Fibroblast of lung (primary cell): Measurements from ENCODE around the gene BEND3. TPM values are rescaled to one million over a fixed set of nuclear protein-coding genes. Genes with fewer than 3 reads are reported as not detected.
A peak's percentile ranks its signal among the peaks of the same experiment; 100 is the strongest.

Experiments used
- DNase-seq, 2 donors: peaks; one replicate each; pipeline versions ENCODE4 v3.0.0 to v3.0.0-alpha.2; 2010; ENCODE audit warnings: low read depth in 2 of 2
- H2AFZ ChIP-seq: 2 replicates; pipeline ENCODE4 v1.5.1; 2012; ENCODE audit warnings: low read length, control low read depth, inconsistent platforms
- H3K27ac ChIP-seq: 2 replicates; pipeline ENCODE4 v1.5.1; 2011; ENCODE audit warnings: low read length, control low read depth; ENCODE audit not compliant: insufficient read depth
- H3K27me3 ChIP-seq: 2 replicates; pipeline ENCODE4 v1.5.1; 2011; ENCODE audit warnings: mild to moderate bottlenecking, low read length; ENCODE audit not compliant: control insufficient read depth, insufficient read depth
- H3K36me3 ChIP-seq: 2 replicates; pipeline ENCODE4 v1.5.1; 2011; ENCODE audit warnings: low read length; ENCODE audit not compliant: control insufficient read depth, insufficient read depth
- H3K4me1 ChIP-seq: 2 replicates; pipeline ENCODE4 v1.5.1; 2011; ENCODE audit warnings: low read length; ENCODE audit not compliant: control insufficient read depth, insufficient read depth; ENCODE audit errors: extremely low read depth
- H3K4me2 ChIP-seq: 2 replicates; pipeline ENCODE4 v1.5.1; 2011; ENCODE audit warnings: low read length, control low read depth; ENCODE audit not compliant: insufficient read depth; ENCODE audit errors: extremely low read depth
- H3K4me3 ChIP-seq, 4 experiments: fragments of 200-600 bp in 1 of 4; sonication (generic) in 1 of 4; replicated peaks in 1 of 4; 2 replicates each; pipeline ENCODE4 v1.5.1; 2011 to 2016; ENCODE audit warnings: low read length in 4 of 4, low read depth in 3 of 4, mild to moderate bottlenecking in 3 of 4, control low read depth in 2 of 4, inconsistent platforms in 1 of 4, mixed read lengths in 1 of 4; ENCODE audit not compliant: insufficient read depth in 1 of 4; ENCODE audit errors: control extremely low read depth in 1 of 4
- H3K79me2 ChIP-seq: 2 replicates; pipeline ENCODE4 v1.5.1; 2012; ENCODE audit warnings: mild to moderate bottlenecking, low read length, inconsistent platforms; ENCODE audit not compliant: control insufficient read depth, insufficient read depth
- H3K9ac ChIP-seq: 2 replicates; pipeline ENCODE4 v1.5.1; 2011; ENCODE audit warnings: mild to moderate bottlenecking, low read length, control low read depth; ENCODE audit not compliant: insufficient read depth
- H3K9me3 ChIP-seq: 2 replicates; pipeline ENCODE4 v1.5.1; 2012; ENCODE audit warnings: low read depth, low read length; ENCODE audit not compliant: control insufficient read depth, insufficient read depth
- H4K20me1 ChIP-seq: 2 replicates; pipeline ENCODE4 v1.5.1; 2011; ENCODE audit warnings: low read length; ENCODE audit not compliant: control insufficient read depth, insufficient read depth; ENCODE audit errors: extremely low read depth
- EZH2 ChIP-seq: IDR thresholded peaks from 2 replicates; pipeline ENCODE4 v1.5.1; 2012; ENCODE audit warnings: low read length, control low read depth, mild to moderate bottlenecking; ENCODE audit errors: missing control alignments
- polyA plus RNA-seq, 2 donors: library from polyadenylated mRNA; depleted of rRNA in 1 of 2; stranded (reverse) in 1 of 2; unstranded in 1 of 2; fragments of >200 nt; gene quantifications; 2 replicates each; pipeline ENCODE4 v1.2.1, GENCODE V29; 2011 to 2012; ENCODE audit warnings: missing spikeins in 1 of 2
- total RNA-seq: library from RNA; depleted of rRNA; stranded (reverse); fragments of >200 nt; gene quantifications from 2 replicates; pipeline ENCODE4 v1.2.1, GENCODE V29; 2014
- TF ChIP-seq, protein P1 (sequence below), 2 donors: IDR thresholded peaks in 1 of 2; conservative IDR thresholded peaks in 1 of 2; 1 replicate in 1 of 2; 2 replicates in 1 of 2; pipeline ENCODE4 v1.5.1; 2011 to 2012; ENCODE audit warnings: low read length in 2 of 2, control low read depth in 1 of 2, inconsistent platforms in 1 of 2, low read depth in 1 of 2, mild to moderate bottlenecking in 1 of 2

Gene BEND3
- total and polyA plus RNA-seq, 2 donors (not counting 1 experiment from before 2014, with no cell fraction given) = 0.83 to 1.7 TPM

GRCh38 chr6:107068691-107069630 is 46.4 kb downstream of the BEND3 start:
- no peak for TF ChIP-seq EZH2
- TF ChIP-seq, protein P1, sequence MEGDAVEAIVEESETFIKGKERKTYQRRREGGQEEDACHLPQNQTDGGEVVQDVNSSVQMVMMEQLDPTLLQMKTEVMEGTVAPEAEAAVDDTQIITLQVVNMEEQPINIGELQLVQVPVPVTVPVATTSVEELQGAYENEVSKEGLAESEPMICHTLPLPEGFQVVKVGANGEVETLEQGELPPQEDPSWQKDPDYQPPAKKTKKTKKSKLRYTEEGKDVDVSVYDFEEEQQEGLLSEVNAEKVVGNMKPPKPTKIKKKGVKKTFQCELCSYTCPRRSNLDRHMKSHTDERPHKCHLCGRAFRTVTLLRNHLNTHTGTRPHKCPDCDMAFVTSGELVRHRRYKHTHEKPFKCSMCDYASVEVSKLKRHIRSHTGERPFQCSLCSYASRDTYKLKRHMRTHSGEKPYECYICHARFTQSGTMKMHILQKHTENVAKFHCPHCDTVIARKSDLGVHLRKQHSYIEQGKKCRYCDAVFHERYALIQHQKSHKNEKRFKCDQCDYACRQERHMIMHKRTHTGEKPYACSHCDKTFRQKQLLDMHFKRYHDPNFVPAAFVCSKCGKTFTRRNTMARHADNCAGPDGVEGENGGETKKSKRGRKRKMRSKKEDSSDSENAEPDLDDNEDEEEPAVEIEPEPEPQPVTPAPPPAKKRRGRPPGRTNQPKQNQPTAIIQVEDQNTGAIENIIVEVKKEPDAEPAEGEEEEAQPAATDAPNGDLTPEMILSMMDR (conservative IDR thresholded peaks at IDR 0.05 in 1 of 2, IDR thresholded peaks at IDR 0.05 in 1 of 2; ENCODE audit: low read depth in 1 of 2, low read length in 2 of 2) = no peak
- Histone ChIP-seq H3K9me3 (no peaks in the 10 kb centered on the region), H3K9ac (no peak overlapping the region), H3K36me3 (no peaks in the 10 kb centered on the region), H3K4me1 (no peaks in the 10 kb centered on the region), H3K4me2 (no peak overlapping the region), H3K4me3 (no peak overlapping the region), H3K27ac (no peak overlapping the region), H3K27me3 (no peaks in the 10 kb centered on the region), H4K20me1 (no peaks in the 10 kb centered on the region), H2AFZ (no peak overlapping the region), H3K79me2 (no peaks in the 10 kb centered on the region)
- DNase-seq = no peak

DNA sequence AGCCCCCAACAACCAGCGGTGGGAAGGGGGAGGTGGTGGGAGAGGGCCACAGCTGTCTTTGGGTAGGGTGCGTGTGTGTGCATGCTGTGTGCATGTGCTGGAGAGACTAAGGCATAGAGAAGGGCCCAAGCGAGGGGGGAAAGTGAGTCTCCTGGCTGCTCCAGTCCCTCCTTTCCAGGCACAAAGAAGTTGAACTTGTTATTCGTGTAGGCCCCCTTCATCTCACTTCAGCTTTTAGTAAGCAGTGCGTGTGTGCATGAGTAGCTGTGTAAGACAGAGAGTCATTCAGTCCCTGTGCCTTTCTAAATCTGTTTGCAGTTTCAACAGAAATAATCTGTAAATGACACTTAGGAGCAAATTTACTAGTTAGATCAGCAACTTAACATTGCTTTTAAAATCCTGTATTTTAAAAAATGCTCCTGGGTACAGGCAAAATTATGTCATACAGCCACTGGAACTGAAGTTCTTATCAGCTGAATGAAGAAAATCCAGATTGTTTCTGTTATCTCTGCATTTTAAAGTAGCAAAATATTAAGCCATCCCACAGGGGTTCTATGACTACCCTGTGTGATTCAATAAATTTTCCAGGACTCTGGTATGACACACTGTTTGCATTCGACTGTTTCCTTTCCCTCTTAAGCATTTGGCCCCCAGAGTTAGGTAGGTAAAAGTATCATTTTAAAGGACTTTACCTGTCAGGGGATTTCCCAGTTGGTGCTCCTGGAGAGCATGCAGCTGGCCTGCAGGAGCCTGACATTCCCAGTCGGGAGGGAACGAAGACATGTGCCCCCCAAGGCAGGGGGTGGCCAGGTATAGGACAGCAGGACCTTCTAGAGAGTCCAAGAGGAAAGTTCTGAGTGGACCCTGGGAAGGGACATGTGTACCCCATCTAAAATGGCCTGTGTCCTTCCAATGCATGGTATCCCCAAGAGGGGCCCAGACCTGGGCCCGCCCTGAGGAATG is 48.3 kb downstream of the BEND3 start:
- Histone ChIP-seq H3K4me2 (no peak overlapping the region), H3K27me3 (no peaks in the 10 kb centered on the region), H3K9me3 (no peaks in the 10 kb centered on the region), H2AFZ (no peak overlapping the region), H4K20me1 (no peaks in the 10 kb centered on the region), H3K9ac (no peak overlapping the region), H3K4me3 (no peak overlapping the region), H3K79me2 (no peaks in the 10 kb centered on the region), H3K36me3 (no peaks in the 10 kb centered on the region), H3K4me1 (no peaks in the 10 kb centered on the region), H3K27ac (no peak overlapping the region)
- TF ChIP-seq, protein P1 (conservative IDR thresholded peaks at IDR 0.05 in 1 of 2, IDR thresholded peaks at IDR 0.05 in 1 of 2; ENCODE audit: low read depth in 1 of 2, low read length in 2 of 2) = no peak
- TF ChIP-seq EZH2 = no peak
- peak in 1 of 2 donors; percentile 34 for DNase-seq

DNA sequence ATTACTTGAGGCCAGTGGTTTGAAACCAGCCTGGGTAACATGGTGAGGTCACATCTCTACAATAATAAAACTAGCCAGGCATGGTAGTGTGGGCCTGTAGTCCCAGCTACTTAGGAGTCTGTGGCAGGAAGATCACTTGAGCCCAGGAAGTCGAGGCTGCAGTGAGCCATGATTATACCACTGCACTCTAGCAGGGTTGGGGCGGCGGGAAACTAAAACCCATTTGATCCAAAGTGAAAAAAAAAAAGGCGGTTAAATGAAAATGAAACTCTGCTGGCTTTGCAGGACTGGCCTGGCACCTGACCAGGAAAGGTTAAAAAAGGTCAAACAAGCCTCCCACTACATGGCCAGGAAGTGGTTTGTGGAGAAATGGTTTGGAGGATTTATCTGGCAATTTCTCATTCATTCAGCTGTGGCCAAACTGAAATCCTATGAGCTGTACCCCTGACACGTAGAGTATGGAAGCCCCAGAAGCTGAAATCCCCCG is 50.7 kb downstream of the BEND3 start:
- Histone ChIP-seq H3K27ac (peak overlapping the region; percentile 16), H4K20me1 (no peaks in the 10 kb centered on the region), H3K36me3 (no peaks in the 10 kb centered on the region), H3K27me3 (no peaks in the 10 kb centered on the region), H3K4me3 (no peak overlapping the region), H3K4me2 (peak overlapping the region; percentile 54), H3K79me2 (no peaks in the 10 kb centered on the region), H2AFZ (peak overlapping the region; percentile 24), H3K9ac (no peak overlapping the region), H3K4me1 (no peaks in the 10 kb centered on the region), H3K9me3 (no peaks in the 10 kb centered on the region)
- TF ChIP-seq EZH2 = no peak
- TF ChIP-seq, protein P1 (conservative IDR thresholded peaks at IDR 0.05 in 1 of 2, IDR thresholded peaks at IDR 0.05 in 1 of 2; ENCODE audit: low read depth in 1 of 2, low read length in 2 of 2) = no peak
- peak; percentile 83 to 86 for DNase-seq
